Neural cell (in vitro differentiated cells): ENCODE results near the gene PBX3. TPM values are rescaled to one million over a fixed set of nuclear protein-coding genes. Genes with fewer than 3 reads are reported as not detected.

Experiments used
- H2AFZ ChIP-seq: fragments of 200-600, 300-800 bp; sonication (generic), shearing (Covaris generic); 2 replicates; pipeline ENCODE4 v1.6.0; 2014; ENCODE audit warnings: low read depth, mild to moderate bottlenecking, antibody characterized with exemption, low read length, moderate library complexity
- H3F3A ChIP-seq: fragments of 200-600 bp; shearing (Covaris generic); 2 replicates; pipeline ENCODE4 v1.6.1; 2016; ENCODE audit warnings: mild to moderate bottlenecking, moderate library complexity, mixed read lengths, antibody characterized with exemption, low read length; ENCODE audit not compliant: insufficient read depth, poor library complexity, severe bottlenecking
- H3K27ac ChIP-seq: fragments of 200-600, 300-800 bp; sonication (generic), shearing (Covaris generic); 2 replicates; pipeline ENCODE4 v1.5.1; 2014; ENCODE audit warnings: mild to moderate bottlenecking, low read length, moderate library complexity
- H3K27me3 ChIP-seq: fragments of 300-800, 200-600 bp; sonication (generic), shearing (Covaris generic); 2 replicates; pipeline ENCODE4 v1.6.0; 2014; ENCODE audit warnings: mild to moderate bottlenecking, low read depth, low read length, moderate library complexity; ENCODE audit not compliant: insufficient read depth
- H3K36me3 ChIP-seq: fragments of 300-800, 200-600 bp; sonication (generic), shearing (Covaris generic); 2 replicates; pipeline ENCODE4 v1.5.1; 2014; ENCODE audit warnings: mild to moderate bottlenecking, antibody characterized with exemption, low read length, moderate library complexity; ENCODE audit not compliant: insufficient read depth
- H3K4me2 ChIP-seq: fragments of 300-800, 200-600 bp; sonication (generic), shearing (Covaris generic); 2 replicates; pipeline ENCODE4 v1.6.0; 2014; ENCODE audit warnings: mild to moderate bottlenecking, low read length
- H3K4me3 ChIP-seq: fragments of 300-800, 200-600 bp; sonication (generic), shearing (Covaris generic); 2 replicates; pipeline ENCODE4 v1.5.1; 2014; ENCODE audit warnings: mild to moderate bottlenecking, low read length, moderate library complexity
- H3K79me2 ChIP-seq: fragments of 200-600 bp; shearing (Covaris generic); replicated peaks from 2 replicates; pipeline ENCODE4 v1.6.0; 2014; ENCODE audit warnings: mild to moderate bottlenecking, low read length, moderate library complexity; ENCODE audit not compliant: insufficient read depth
- H3K9ac ChIP-seq: fragments of 300-800, 200-600 bp; sonication (generic), shearing (Covaris generic); 2 replicates; pipeline ENCODE4 v1.6.1; 2016; ENCODE audit warnings: mild to moderate bottlenecking, low read length, mixed read lengths
- H3K9me2 ChIP-seq: fragments of 200-600 bp; shearing (Covaris generic); 2 replicates; pipeline ENCODE4 v1.6.1; 2016; ENCODE audit warnings: mild to moderate bottlenecking, low read length, mixed read lengths; ENCODE audit not compliant: insufficient read depth
- H3K9me3 ChIP-seq: fragments of 200-600, 300-800 bp; sonication (generic), shearing (Covaris generic); 2 replicates; pipeline ENCODE4 v1.6.1; 2016; ENCODE audit warnings: mild to moderate bottlenecking, mixed run types, low read length, moderate library complexity, mixed read lengths
- H4K20me1 ChIP-seq: fragments of 200-600 bp; shearing (Covaris generic); 2 replicates; pipeline ENCODE4 v1.6.1; 2016; ENCODE audit warnings: mild to moderate bottlenecking, mixed run types; ENCODE audit not compliant: insufficient read depth
- CTCF ChIP-seq: fragments of 450-650 bp; IDR thresholded peaks from 2 replicates; pipeline ENCODE4 v1.5.1; 2014; ENCODE audit warnings: antibody characterized with exemption, mild to moderate bottlenecking, moderate library complexity; ENCODE audit not compliant: poor library complexity, severe bottlenecking
- EP300 ChIP-seq: fragments of 450-650 bp; conservative IDR thresholded peaks from 2 replicates; pipeline ENCODE4 v1.6.1; 2014; ENCODE audit warnings: antibody characterized with exemption, mild to moderate bottlenecking, moderate library complexity; ENCODE audit not compliant: poor library complexity, severe bottlenecking
- EZH2 ChIP-seq: fragments of 200-600, 300-800 bp; shearing (Covaris generic), sonication (generic); IDR thresholded peaks from 2 replicates; pipeline ENCODE4 v1.6.1; 2014; ENCODE audit warnings: antibody characterized with exemption, low read length, borderline replicate concordance, mild to moderate bottlenecking; ENCODE audit not compliant: insufficient read depth, poor library complexity, severe bottlenecking
- MXI1 ChIP-seq: fragments of 450-650 bp; conservative IDR thresholded peaks from 2 replicates; pipeline ENCODE4 v1.6.1; 2014; ENCODE audit warnings: antibody characterized with exemption, mild to moderate bottlenecking; ENCODE audit not compliant: poor library complexity, severe bottlenecking
- POLR2AphosphoS5 ChIP-seq: IDR thresholded peaks from 2 replicates; pipeline ENCODE4 v1.6.1; 2012
- RAD21 ChIP-seq: fragments of 450-650 bp; conservative IDR thresholded peaks from 2 replicates; pipeline ENCODE4 v1.6.1; 2014; ENCODE audit warnings: antibody characterized with exemption, mild to moderate bottlenecking, moderate library complexity
- REST ChIP-seq: IDR thresholded peaks from 2 replicates; pipeline ENCODE4 v1.6.1; 2012; ENCODE audit warnings: borderline replicate concordance
- SMC3 ChIP-seq: fragments of 450-650 bp; conservative IDR thresholded peaks from 2 replicates; pipeline ENCODE4 v1.6.1; 2014; ENCODE audit warnings: antibody characterized with exemption, mild to moderate bottlenecking, moderate library complexity; ENCODE audit not compliant: poor library complexity
- TAF1 ChIP-seq: IDR thresholded peaks from 2 replicates; pipeline ENCODE4 v1.6.1; 2012; ENCODE audit warnings: low read depth
- polyA plus RNA-seq: library from polyadenylated mRNA; depleted of rRNA; stranded (reverse); fragments of >200 nt; gene quantifications from 2 replicates; pipeline ENCODE4 v1.2.3, GENCODE V29; 2014

PBX3 gene
- polyA plus RNA-seq, 1 donor from 2014 or later: 398 TPM

GRCh38 chr9:125897481-125897880 is 150.3 kb downstream of the PBX3 start:
- Histone ChIP-seq H3K27me3 (no peaks in the 10 kb centered on the region), H2AFZ (no peak overlapping the region), H3K9ac (no peak overlapping the region), H4K20me1 (no peaks in the 10 kb centered on the region), H3F3A (peaks cover 6% of the 10 kb centered on the region), H3K27ac (peak overlapping the region; percentile 96), H3K9me2 (no peaks in the 10 kb centered on the region), H3K36me3 (no peaks in the 10 kb centered on the region), H3K4me2 (no peak overlapping the region), H3K9me3 (no peaks in the 10 kb centered on the region), H3K79me2 (peaks cover 97% of the 10 kb centered on the region), H3K4me3 (no peak overlapping the region)
- TF ChIP-seq RAD21: no peak
- TF ChIP-seq EP300: no peak
- no peak for TF ChIP-seq EZH2
- no peak for TF ChIP-seq REST
- no peak for TF ChIP-seq SMC3
- no peak for TF ChIP-seq MXI1
- no peak for TF ChIP-seq CTCF
- no peak for TF ChIP-seq POLR2AphosphoS5
- no peak for TF ChIP-seq TAF1

DNA sequence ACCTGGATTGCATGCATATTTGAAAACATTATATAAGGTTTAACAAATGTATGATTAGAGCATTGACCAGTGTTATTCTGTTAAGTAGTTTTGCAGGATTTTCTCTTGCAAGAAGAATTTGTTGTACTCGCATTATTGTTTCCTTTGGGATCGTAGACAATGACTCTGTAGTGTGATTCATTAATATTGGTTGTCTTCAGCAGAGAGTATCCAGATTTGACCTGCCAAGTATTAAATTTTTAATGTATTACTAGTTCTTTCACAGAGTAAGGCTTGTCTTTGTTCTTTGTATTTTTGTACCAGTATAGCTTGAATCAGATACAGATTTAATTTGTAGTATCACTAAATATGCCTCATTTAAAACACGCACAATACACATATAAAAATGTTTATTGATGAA is 155.0 kb downstream of the PBX3 start:
- peak overlapping the region; percentile 5 for H3K4me2 ChIP-seq
- H3F3A ChIP-seq: peaks cover 4% of the 10 kb centered on the region
- H4K20me1 ChIP-seq: no peaks in the 10 kb centered on the region
- no peak overlapping the region for H3K9ac ChIP-seq
- no peak overlapping the region for H2AFZ ChIP-seq
- peaks cover 97% of the 10 kb centered on the region for H3K79me2 ChIP-seq
- no peak overlapping the region for H3K27ac ChIP-seq
- no peak overlapping the region for H3K4me3 ChIP-seq
- no peaks in the 10 kb centered on the region for H3K36me3 ChIP-seq
- no peaks in the 10 kb centered on the region for H3K9me3 ChIP-seq
- no peaks in the 10 kb centered on the region for H3K27me3 ChIP-seq
- H3K9me2 ChIP-seq: no peaks in the 10 kb centered on the region
- TF ChIP-seq EP300 (no peak), MXI1 (no peak), RAD21 (no peak), CTCF (no peak), POLR2AphosphoS5 (no peak), REST (no peak), EZH2 (no peak), SMC3 (no peak), TAF1 (no peak)
